GM10248 (cell line): ENCODE data around the gene CLEC14A.

Experiments
- CTCF ChIA-PET: fragments of 300-600 bp; sonication (Branson Sonifier 250); formaldehyde crosslinking; extraction: SDS; loops from one replicate; lab custom pipeline; 2021; ENCODE audit warnings: antibody characterized with exemption; lab: Yijun Ruan, JAX
- POLR2A ChIA-PET: fragments of 350-650 bp; sonication (Branson Sonifier 250); formaldehyde crosslinking; extraction: SDS; loops from one replicate; lab custom pipeline; 2020; ENCODE audit warnings: antibody characterized with exemption; lab: Yijun Ruan, JAX
- DNase-seq: peaks from one replicate; pipeline ENCODE4 v3.0.0; 2012; ENCODE audit errors: extremely low spot score
- CTCF ChIP-seq: IDR thresholded peaks from 2 replicates; pipeline ENCODE4 v1.5.1; 2012; ENCODE audit warnings: mild to moderate bottlenecking, low read depth; ENCODE audit errors: extremely low read depth, missing control alignments, control extremely low read depth

CLEC14A gene, protein sequence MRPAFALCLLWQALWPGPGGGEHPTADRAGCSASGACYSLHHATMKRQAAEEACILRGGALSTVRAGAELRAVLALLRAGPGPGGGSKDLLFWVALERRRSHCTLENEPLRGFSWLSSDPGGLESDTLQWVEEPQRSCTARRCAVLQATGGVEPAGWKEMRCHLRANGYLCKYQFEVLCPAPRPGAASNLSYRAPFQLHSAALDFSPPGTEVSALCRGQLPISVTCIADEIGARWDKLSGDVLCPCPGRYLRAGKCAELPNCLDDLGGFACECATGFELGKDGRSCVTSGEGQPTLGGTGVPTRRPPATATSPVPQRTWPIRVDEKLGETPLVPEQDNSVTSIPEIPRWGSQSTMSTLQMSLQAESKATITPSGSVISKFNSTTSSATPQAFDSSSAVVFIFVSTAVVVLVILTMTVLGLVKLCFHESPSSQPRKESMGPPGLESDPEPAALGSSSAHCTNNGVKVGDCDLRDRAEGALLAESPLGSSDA

DNA sequence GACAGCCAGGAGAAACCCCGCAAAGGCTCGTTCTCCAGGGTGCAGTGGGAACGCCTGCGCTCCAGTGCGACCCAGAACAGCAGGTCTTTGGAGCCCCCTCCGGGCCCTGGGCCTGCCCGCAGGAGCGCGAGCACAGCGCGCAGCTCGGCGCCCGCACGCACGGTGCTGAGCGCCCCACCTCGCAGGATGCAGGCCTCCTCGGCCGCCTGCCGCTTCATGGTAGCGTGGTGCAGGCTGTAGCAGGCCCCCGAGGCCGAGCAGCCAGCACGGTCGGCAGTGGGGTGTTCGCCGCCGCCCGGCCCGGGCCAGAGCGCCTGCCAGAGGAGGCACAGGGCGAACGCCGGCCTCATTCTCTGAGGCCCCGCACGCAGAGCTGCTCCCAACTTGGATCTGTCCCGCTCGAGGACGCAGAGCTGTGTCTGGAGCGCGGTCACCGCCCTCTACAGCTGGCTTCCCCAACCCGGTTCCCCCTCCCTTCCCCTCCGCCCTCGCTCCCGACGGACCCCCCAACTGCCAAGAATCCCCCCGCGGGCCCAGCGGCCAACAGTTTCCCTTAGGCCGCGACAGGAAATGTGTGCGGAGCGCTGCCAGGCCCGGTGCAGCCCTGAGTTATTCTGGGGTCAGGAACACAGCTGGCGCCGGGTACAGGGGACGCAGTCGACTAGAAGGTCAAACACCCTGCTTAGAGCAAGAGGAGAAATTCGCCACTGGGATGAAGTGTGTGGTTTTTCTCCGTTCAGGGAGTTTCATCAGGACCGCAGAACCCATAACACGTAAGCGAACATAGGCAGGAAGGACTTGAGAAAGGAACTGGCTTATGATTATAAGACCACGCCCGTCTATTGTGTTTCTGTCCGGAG, at the start of gene CLEC14A:
Gene CLEC14A (minus strand): TSS at position 421 of the 860 bp plus-strand sequence. CDS start 71 bp downstream, at position 350.
- ChIA-PET POLR2A (no interaction called here), CTCF (no interaction called here)
- TF ChIP-seq CTCF = no peak
- DNase-seq = peak; percentile 7

GRCh38 chr14:38302966-38303365, 47.1 kb upstream of the CLEC14A start:
- DNase-seq = no peak
- no peak for TF ChIP-seq CTCF

GRCh38 chr14:38302034-38302433, 46.1 kb upstream of the CLEC14A start:
- no peak for TF ChIP-seq CTCF
- CTCF ChIA-PET = no interaction called here
- POLR2A ChIA-PET = no interaction called here
- DNase-seq = no peak

More at GRCh38 chr14:38302966-38303365, 47.1 kb upstream of the CLEC14A start:
- ChIA-PET POLR2A (no interaction called here), CTCF (no interaction called here)

- no peak for DNase-seq
- ChIA-PET CTCF (no interaction called here), POLR2A (no interaction called here)
- no peak for TF ChIP-seq CTCF
Observed at GRCh38 chr14:38297681-38298080, 41.8 kb upstream of the CLEC14A start.

- no peak for TF ChIP-seq CTCF
- no peak for DNase-seq
- CTCF ChIA-PET = no interaction called here
- POLR2A ChIA-PET = no interaction called here
Observed at GRCh38 chr14:38291681-38292467, 36.0 kb upstream of the CLEC14A start.
